ENCODE results near the gene COQ4.

The COQ4 gene

DNA sequence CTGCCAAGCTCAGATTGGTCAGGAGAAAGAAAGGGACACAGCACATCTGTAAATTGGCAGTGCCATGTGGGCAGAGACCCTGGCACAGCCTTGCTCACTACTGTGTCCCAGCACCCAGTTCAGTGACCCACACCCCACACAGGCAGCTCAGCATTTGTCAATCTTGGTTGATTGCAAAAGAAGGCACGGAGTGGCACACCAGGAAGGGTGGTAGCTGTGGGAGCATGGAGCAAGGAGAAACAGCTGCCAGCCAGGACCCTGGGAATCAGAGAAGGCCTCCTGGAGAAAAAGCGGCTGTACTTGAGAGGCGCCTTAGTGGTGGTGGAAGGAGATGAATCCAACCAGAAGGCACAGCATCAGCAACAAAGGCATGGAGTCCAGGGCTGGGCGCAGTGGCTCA lies 21.2 kb downstream of the COQ4 start:
- no peaks in the 10 kb centered on the region for H3K9me3 ChIP-seq (ENCODE audit: insufficient read depth, low read length, severe bottlenecking)
- DNase-seq, result no peak
- peaks cover 21% of the 10 kb centered on the region for H3K4me1 ChIP-seq (ENCODE audit: insufficient read depth, low read length)
- H3K4me3 ChIP-seq (ENCODE audit: low read depth in 1 of 2, low read length in 2 of 2), result no peak overlapping the region
- no peaks in the 10 kb centered on the region for H3K27me3 ChIP-seq (ENCODE audit: insufficient read depth, low read length, poor library complexity)
- H4K20me1 ChIP-seq (ENCODE audit: insufficient read depth, low read length), result no peaks in the 10 kb centered on the region
- TF ChIP-seq, protein P1, sequence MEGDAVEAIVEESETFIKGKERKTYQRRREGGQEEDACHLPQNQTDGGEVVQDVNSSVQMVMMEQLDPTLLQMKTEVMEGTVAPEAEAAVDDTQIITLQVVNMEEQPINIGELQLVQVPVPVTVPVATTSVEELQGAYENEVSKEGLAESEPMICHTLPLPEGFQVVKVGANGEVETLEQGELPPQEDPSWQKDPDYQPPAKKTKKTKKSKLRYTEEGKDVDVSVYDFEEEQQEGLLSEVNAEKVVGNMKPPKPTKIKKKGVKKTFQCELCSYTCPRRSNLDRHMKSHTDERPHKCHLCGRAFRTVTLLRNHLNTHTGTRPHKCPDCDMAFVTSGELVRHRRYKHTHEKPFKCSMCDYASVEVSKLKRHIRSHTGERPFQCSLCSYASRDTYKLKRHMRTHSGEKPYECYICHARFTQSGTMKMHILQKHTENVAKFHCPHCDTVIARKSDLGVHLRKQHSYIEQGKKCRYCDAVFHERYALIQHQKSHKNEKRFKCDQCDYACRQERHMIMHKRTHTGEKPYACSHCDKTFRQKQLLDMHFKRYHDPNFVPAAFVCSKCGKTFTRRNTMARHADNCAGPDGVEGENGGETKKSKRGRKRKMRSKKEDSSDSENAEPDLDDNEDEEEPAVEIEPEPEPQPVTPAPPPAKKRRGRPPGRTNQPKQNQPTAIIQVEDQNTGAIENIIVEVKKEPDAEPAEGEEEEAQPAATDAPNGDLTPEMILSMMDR (IDR thresholded peaks at IDR 0.05; ENCODE audit: borderline replicate concordance, extremely low read depth, low read length, poor library complexity, severe bottlenecking), result no peak
- no peak for TF ChIP-seq EZH2 (IDR thresholded peaks at IDR 0.05; ENCODE audit: borderline replicate concordance, low read depth, low read length, severe bottlenecking)
- H2AFZ ChIP-seq (ENCODE audit: low read depth, low read length), result no peak overlapping the region
- H3K9ac ChIP-seq (ENCODE audit: low read depth, low read length), result no peak overlapping the region
- H3K79me2 ChIP-seq (ENCODE audit: insufficient read depth, low read length), result peaks cover 8% of the 10 kb centered on the region
- H3K36me3 ChIP-seq (ENCODE audit: insufficient read depth, low read length), result peaks cover 52% of the 10 kb centered on the region
- no peak overlapping the region for H3K27ac ChIP-seq (ENCODE audit: low read length)
- no peak overlapping the region for H3K4me2 ChIP-seq (ENCODE audit: insufficient read depth, low read length)
- no peak for ATAC-seq (ENCODE audit: insufficient read depth, low read depth)

DNA sequence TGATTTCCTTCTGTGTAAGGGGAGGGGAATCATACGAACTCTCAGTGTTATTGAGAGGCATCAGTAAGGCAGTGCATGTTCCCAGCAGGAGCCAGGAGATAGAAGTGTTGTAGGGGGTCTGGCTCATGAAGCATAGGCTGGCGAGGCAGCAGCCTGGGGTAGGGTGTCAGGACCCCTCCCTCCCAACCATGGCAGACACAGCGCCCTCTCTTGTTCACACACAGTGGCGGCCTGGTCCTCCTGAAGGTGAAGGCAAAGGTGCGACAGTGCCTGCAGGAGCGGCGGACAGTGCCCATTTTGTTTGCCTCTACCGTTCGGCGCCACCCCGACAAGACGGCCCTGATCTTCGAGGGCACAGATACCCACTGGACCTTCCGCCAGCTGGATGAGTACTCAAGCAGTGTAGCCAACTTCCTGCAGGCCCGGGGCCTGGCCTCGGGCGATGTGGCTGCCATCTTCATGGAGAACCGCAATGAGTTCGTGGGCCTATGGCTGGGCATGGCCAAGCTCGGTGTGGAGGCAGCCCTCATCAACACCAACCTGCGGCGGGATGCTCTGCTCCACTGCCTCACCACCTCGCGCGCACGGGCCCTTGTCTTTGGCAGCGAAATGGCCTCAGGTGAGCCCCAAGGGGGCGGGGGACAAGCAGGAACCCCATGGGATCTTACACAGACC lies 22.4 kb downstream of the COQ4 start:
- Histone ChIP-seq H3K4me2 (ENCODE audit: insufficient read depth, low read length) (no peak overlapping the region), H3K79me2 (ENCODE audit: insufficient read depth, low read length) (peaks cover 8% of the 10 kb centered on the region), H2AFZ (ENCODE audit: low read depth, low read length) (no peak overlapping the region), H3K9me3 (ENCODE audit: insufficient read depth, low read length, severe bottlenecking) (no peaks in the 10 kb centered on the region), H3K27me3 (ENCODE audit: insufficient read depth, low read length, poor library complexity) (no peaks in the 10 kb centered on the region), H3K36me3 (ENCODE audit: insufficient read depth, low read length) (peaks cover 63% of the 10 kb centered on the region), H3K4me1 (ENCODE audit: insufficient read depth, low read length) (peaks cover 15% of the 10 kb centered on the region), H4K20me1 (ENCODE audit: insufficient read depth, low read length) (no peaks in the 10 kb centered on the region), H3K9ac (ENCODE audit: low read depth, low read length) (no peak overlapping the region), H3K4me3 (ENCODE audit: low read depth in 1 of 2, low read length in 2 of 2) (no peak overlapping the region), H3K27ac (ENCODE audit: low read length) (no peak overlapping the region)
- ATAC-seq (ENCODE audit: insufficient read depth, low read depth) (no peak), DNase-seq (no peak)
- TF ChIP-seq, protein P1 (IDR thresholded peaks at IDR 0.05; ENCODE audit: borderline replicate concordance, extremely low read depth, low read length, poor library complexity, severe bottlenecking), result peak; percentile 20
- TF ChIP-seq EZH2 (IDR thresholded peaks at IDR 0.05; ENCODE audit: borderline replicate concordance, low read depth, low read length, severe bottlenecking), result no peak

GRCh38 chr9:128349125-128349524 lies 26.5 kb downstream of the COQ4 start:
- Histone ChIP-seq H3K4me1 (ENCODE audit: insufficient read depth, low read length) (no peaks in the 10 kb centered on the region), H3K9ac (ENCODE audit: low read depth, low read length) (no peak overlapping the region), H3K4me3 (ENCODE audit: low read depth in 1 of 2, low read length in 2 of 2) (no peak overlapping the region), H3K9me3 (ENCODE audit: insufficient read depth, low read length, severe bottlenecking) (no peaks in the 10 kb centered on the region), H2AFZ (ENCODE audit: low read depth, low read length) (no peak overlapping the region), H3K4me2 (ENCODE audit: insufficient read depth, low read length) (no peak overlapping the region), H3K36me3 (ENCODE audit: insufficient read depth, low read length) (peaks cover 64% of the 10 kb centered on the region), H4K20me1 (ENCODE audit: insufficient read depth, low read length) (no peaks in the 10 kb centered on the region), H3K27me3 (ENCODE audit: insufficient read depth, low read length, poor library complexity) (no peaks in the 10 kb centered on the region), H3K27ac (ENCODE audit: low read length) (no peak overlapping the region), H3K79me2 (ENCODE audit: insufficient read depth, low read length) (no peaks in the 10 kb centered on the region)
- DNase-seq (no peak), ATAC-seq (ENCODE audit: insufficient read depth, low read depth) (no peak)
- no peak for TF ChIP-seq EZH2 (IDR thresholded peaks at IDR 0.05; ENCODE audit: borderline replicate concordance, low read depth, low read length, severe bottlenecking)
- TF ChIP-seq, protein P1 (IDR thresholded peaks at IDR 0.05; ENCODE audit: borderline replicate concordance, extremely low read depth, low read length, poor library complexity, severe bottlenecking), result no peak
